IMR-90 (cell line): ENCODE measurements around the gene NHEJ1. TPM values are rescaled to one million over a fixed set of nuclear protein-coding genes. Genes with fewer than 3 reads are reported as not detected.

Experiments
- ATAC-seq: fragments of 200-7000 bp; cut with Tn5 transposase; 2 replicates; pipeline ENCODE4 v1.9.1; 2020; ENCODE audit warnings: low read depth, mild to moderate bottlenecking, moderate library complexity
- BruUV-seq: library from RNA; stranded (reverse); fragments of 400-500 nt; replicated peaks from 2 replicates; lab custom pipeline; 2021; lab: Mats Ljungman, UMichigan
- CTCF ChIA-PET: fragments of 300-600 bp; formaldehyde crosslinking; extraction: SDS; loops from one replicate; lab custom pipeline; 2021; ENCODE audit warnings: antibody characterized with exemption; lab: Yijun Ruan, JAX
- POLR2A ChIA-PET: fragments of 300-600 bp; sonication (Branson Sonifier 250); formaldehyde crosslinking; loops from one replicate; lab custom pipeline; 2022; ENCODE audit warnings: antibody characterized with exemption; ENCODE audit not compliant: unreplicated experiment; lab: Charles Lee
- DNase-seq: peaks from one replicate; pipeline ENCODE4 v3.0.0; 2013
- H2AFZ ChIP-seq: replicated peaks from 2 replicates; pipeline ENCODE3; 2013; ENCODE audit warnings: low read length, mild to moderate bottlenecking; ENCODE audit not compliant: poor library complexity
- H2AK5ac ChIP-seq: 2 replicates; pipeline ENCODE4 v1.6.1; 2013; ENCODE audit warnings: low read depth, low read length, inconsistent platforms
- H2AK9ac ChIP-seq: replicated peaks from 2 replicates; pipeline ENCODE3; 2013; ENCODE audit warnings: mild to moderate bottlenecking, low read depth, low read length, moderate library complexity; ENCODE audit not compliant: poor library complexity
- H2BK120ac ChIP-seq: 2 replicates; pipeline ENCODE4 v1.6.1; 2013; ENCODE audit warnings: low read depth, low read length, inconsistent platforms
- H2BK15ac ChIP-seq: 3 replicates; pipeline ENCODE4 v1.6.1; 2013; ENCODE audit warnings: low read depth, low read length, inconsistent platforms
- H2BK20ac ChIP-seq: 2 replicates; pipeline ENCODE4 v1.6.1; 2013; ENCODE audit warnings: low read depth, mild to moderate bottlenecking, inconsistent platforms, low read length, moderate library complexity
- H2BK5ac ChIP-seq: 2 replicates; pipeline ENCODE4 v1.6.1; 2013; ENCODE audit warnings: mild to moderate bottlenecking, low read depth, low read length, inconsistent platforms; ENCODE audit not compliant: poor library complexity, severe bottlenecking
- H3K14ac ChIP-seq: replicated peaks from 2 replicates; pipeline ENCODE4 v1.6.1; 2013; ENCODE audit warnings: low read depth, low read length, inconsistent platforms
- H3K18ac ChIP-seq: 2 replicates; pipeline ENCODE4 v1.6.1; 2013; ENCODE audit warnings: low read depth, low read length, control low read depth
- H3K23ac ChIP-seq: 2 replicates; pipeline ENCODE4 v1.6.1; 2013; ENCODE audit warnings: low read depth, low read length, inconsistent platforms
- H3K27ac ChIP-seq: 2 replicates; pipeline ENCODE4 v1.5.1; 2013; ENCODE audit warnings: mild to moderate bottlenecking, control low read depth, low read length; ENCODE audit not compliant: insufficient read depth
- H3K27me3 ChIP-seq: 2 replicates; pipeline ENCODE4 v1.6.1; 2013; ENCODE audit warnings: low read length; ENCODE audit not compliant: control insufficient read depth, insufficient read depth
- H3K36me3 ChIP-seq: 2 replicates; pipeline ENCODE4 v1.6.1; 2013; ENCODE audit warnings: low read length, mixed read lengths; ENCODE audit not compliant: control insufficient read depth, insufficient read depth
- H3K4ac ChIP-seq: 2 replicates; pipeline ENCODE4 v1.6.1; 2013; ENCODE audit warnings: low read depth, low read length, inconsistent platforms
- H3K4me1 ChIP-seq: 2 replicates; pipeline ENCODE4 v1.6.1; 2013; ENCODE audit warnings: low read length, mixed read lengths; ENCODE audit not compliant: control insufficient read depth, insufficient read depth
- H3K4me2 ChIP-seq: 2 replicates; pipeline ENCODE4 v1.6.1; 2013; ENCODE audit warnings: low read depth, mild to moderate bottlenecking, control low read depth, low read length, moderate library complexity
- H3K4me3 ChIP-seq: 2 replicates; pipeline ENCODE4 v1.5.1; 2013; ENCODE audit warnings: low read depth, mild to moderate bottlenecking, control low read depth, low read length, moderate library complexity; ENCODE audit not compliant: insufficient read depth
- H3K56ac ChIP-seq: 2 replicates; pipeline ENCODE4 v1.6.1; 2013; ENCODE audit warnings: low read length, inconsistent platforms; ENCODE audit not compliant: insufficient read depth; ENCODE audit errors: extremely low read depth
- H3K79me1 ChIP-seq, 2 experiments: 2 replicates each; pipeline ENCODE4 v1.6.1; 2013; ENCODE audit warnings: low read length in 2 of 2, inconsistent platforms in 1 of 2, low read depth in 1 of 2
- H3K9ac ChIP-seq: 2 replicates; pipeline ENCODE4 v1.6.1; 2013; ENCODE audit warnings: low read depth, low read length, control low read depth
- H3K9me1 ChIP-seq: 2 replicates; pipeline ENCODE4 v1.6.1; 2013; ENCODE audit warnings: low read length, inconsistent platforms; ENCODE audit not compliant: insufficient read depth
- H3K9me3 ChIP-seq: 2 replicates; pipeline ENCODE4 v1.6.1; 2013; ENCODE audit warnings: low read length; ENCODE audit not compliant: control insufficient read depth, insufficient read depth
- H4K20me1 ChIP-seq: 2 replicates; pipeline ENCODE4 v1.6.1; 2013; ENCODE audit warnings: low read length, inconsistent platforms; ENCODE audit not compliant: insufficient read depth
- H4K5ac ChIP-seq: 2 replicates; pipeline ENCODE4 v1.6.1; 2013; ENCODE audit warnings: mild to moderate bottlenecking, low read depth, low read length, control low read depth
- H4K8ac ChIP-seq, 2 experiments: 2 replicates each; pipeline ENCODE4 v1.6.1; 2013; ENCODE audit warnings: low read depth in 2 of 2, low read length in 2 of 2, control low read depth in 1 of 2, inconsistent platforms in 1 of 2
- H4K91ac ChIP-seq: 2 replicates; pipeline ENCODE4 v1.6.1; 2013; ENCODE audit warnings: low read depth, low read length, inconsistent platforms; ENCODE audit not compliant: insufficient read depth
- MXI1 ChIP-seq: IDR thresholded peaks from 2 replicates; pipeline ENCODE4 v1.6.1; 2012; ENCODE audit warnings: low read depth, mild to moderate bottlenecking, low read length, moderate library complexity, borderline replicate concordance
- POLR2A ChIP-seq: IDR thresholded peaks from 2 replicates; pipeline ENCODE4 v1.6.1; 2012; ENCODE audit warnings: mild to moderate bottlenecking, low read depth, low read length
- WGBS, 2 experiments: methylation state at CpG; one replicate each; pipeline versions ENCODE4 v1.1.5 to v1.1.7; 2013; ENCODE audit warnings: missing lambda C conversion rate in 2 of 2; ENCODE audit not compliant: insufficient read length in 1 of 2; ENCODE audit errors: extremely low coverage in 2 of 2; 5-methylcytosine and 5-hydroxymethylcytosine counted together
- dilution Hi-C: fragments of 300-500 bp; cut with HindIII; formaldehyde crosslinking; loops from one replicate; pipeline ENCODE4 v1.14.3; 2018; ENCODE audit warnings: low sequenced_read_pairs; ENCODE audit not compliant: unreplicated experiment
- in situ Hi-C: fragments of 300-500 bp; cut with MboI; formaldehyde crosslinking; loops from 3 replicates; pipeline ENCODE4 v1.14.3; 2019; ENCODE audit warnings: low sequenced_read_pairs, inconsistent platforms, mixed read lengths
- intact Hi-C: fragments of 100-400 bp; cut with micrococcal nuclease; formaldehyde crosslinking; loops from 2 replicates; pipeline ENCODE4 v1.10.0; 2022
- polyA plus RNA-seq, 3 experiments: library from polyadenylated mRNA; depleted of rRNA; stranded (reverse); fragments of >200 nt; gene quantifications; 2 replicates each; pipeline ENCODE4 v1.2.3, GENCODE V29; 2012; ENCODE audit warnings: low replicate concordance in 1 of 3
- total RNA-seq: library from RNA; depleted of rRNA; stranded (reverse); fragments of >200 nt; gene quantifications from 2 replicates; pipeline ENCODE4 v1.2.3, GENCODE V29; 2012
- TF ChIP-seq, protein P1 (sequence below): fragments of 150-350 bp; IDR thresholded peaks from 2 replicates; pipeline ENCODE4 v1.6.1; 2016; ENCODE audit warnings: low read depth, mild to moderate bottlenecking, low read length, moderate library complexity, borderline replicate concordance

Gene NHEJ1
- total and polyA plus RNA-seq, 2 of the 4 experiments (the other 2 are of a cell fraction): 12.5 to 23.1 TPM

- no peak overlapping the region for H3K4me3 ChIP-seq
- no peak overlapping the region for H3K56ac ChIP-seq
- H4K91ac ChIP-seq: no peak overlapping the region
- no peak overlapping the region for H2BK20ac ChIP-seq
- no peak overlapping the region for H2BK120ac ChIP-seq
- in situ Hi-C loops: no loop called here
- H3K9me1 ChIP-seq: no peaks in the 10 kb centered on the region; the same call in 1 of the 2 replicates
- H2BK15ac ChIP-seq: no peak overlapping the region
- peaks cover 5 to 17% of the 10 kb centered on the region in 2 experiments; a peak in 2 of 4 replicates for H3K79me1 ChIP-seq
- no peak overlapping the region for H2AFZ ChIP-seq
- no peak overlapping the region for H4K5ac ChIP-seq
- ChIA-PET POLR2A (no interaction called here), CTCF (interaction anchor here (1.4 to 1.5 kb wide), 3 partner anchors 99 to 138 kb away, joined by 4 to 6 read pairs (median 4); no protein-coding TSS in a partner anchor)
- no peak overlapping the region for H3K9ac ChIP-seq
- H3K4me1 ChIP-seq: peaks cover 3% of the 10 kb centered on the region; the same call in 1 of the 2 replicates
- H4K20me1 ChIP-seq: no peaks in the 10 kb centered on the region
- no TSS peak for BruUV-seq
- H3K18ac ChIP-seq: no peak overlapping the region
- H3K23ac ChIP-seq: no peak overlapping the region
- no peak for DNase-seq
- intact Hi-C loops: no loop called here
- no peak overlapping the region for H3K4me2 ChIP-seq
- 0 out of 2 replicates have a peak, but pooled peaks cover 3% of the 10 kb centered on the region for H3K36me3 ChIP-seq
- peak overlapping the region; percentile 60 for H2AK9ac ChIP-seq
- no peak overlapping the region for H3K4ac ChIP-seq
- no peaks in the 10 kb centered on the region for H3K27me3 ChIP-seq
- no peak overlapping the region for H2AK5ac ChIP-seq
- no CpG with 5 or more reads among the region's 8 CpGs for whole genome bisulfite sequencing, 2 experiments
- H4K8ac ChIP-seq: no peak overlapping the region
- TF ChIP-seq MXI1 (no peak), POLR2A (no peak)
- TF ChIP-seq, protein P1, sequence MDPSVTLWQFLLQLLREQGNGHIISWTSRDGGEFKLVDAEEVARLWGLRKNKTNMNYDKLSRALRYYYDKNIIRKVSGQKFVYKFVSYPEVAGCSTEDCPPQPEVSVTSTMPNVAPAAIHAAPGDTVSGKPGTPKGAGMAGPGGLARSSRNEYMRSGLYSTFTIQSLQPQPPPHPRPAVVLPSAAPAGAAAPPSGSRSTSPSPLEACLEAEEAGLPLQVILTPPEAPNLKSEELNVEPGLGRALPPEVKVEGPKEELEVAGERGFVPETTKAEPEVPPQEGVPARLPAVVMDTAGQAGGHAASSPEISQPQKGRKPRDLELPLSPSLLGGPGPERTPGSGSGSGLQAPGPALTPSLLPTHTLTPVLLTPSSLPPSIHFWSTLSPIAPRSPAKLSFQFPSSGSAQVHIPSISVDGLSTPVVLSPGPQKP: no peak
- no peak overlapping the region for H3K14ac ChIP-seq
- no peak overlapping the region for H3K27ac ChIP-seq
- ATAC-seq: no peak
- dilution Hi-C loops: no loop called here
- H2BK5ac ChIP-seq: no peak overlapping the region
- H3K9me3 ChIP-seq: no peaks in the 10 kb centered on the region
Observed at GRCh38 chr2:219157396-219157795, 3.2 kb downstream of the NHEJ1 start.
